ENCODE data around the gene BRI3.
"Not testable (repeated sequence)": the region's sequence is repeated elsewhere in the genome, so short reads cannot be mapped to it uniquely, and the experiment has no call there.

The BRI3 gene

GRCh38 chr7:98309566-98309965 lies 28.1 kb downstream of the BRI3 start:
- Histone ChIP-seq H3K27ac (ENCODE audit: low read depth, low read length) (no peak overlapping the region), H3K36me3 (ENCODE audit: control insufficient read depth in 1 of 2, insufficient read depth in 2 of 2, low read length in 2 of 2) (peaks cover 17 to 56% of the 10 kb centered on the region in 2 donors), H3K9me3 (ENCODE audit: control insufficient read depth in 1 of 2, low read length in 2 of 2) (no peaks in the 10 kb centered on the region), H3K4me1 (ENCODE audit: control insufficient read depth in 1 of 2, insufficient read depth in 2 of 2, low read length in 2 of 2) (no peaks in the 10 kb centered on the region), H3K9ac (ENCODE audit: low read depth in 1 of 2, low read length in 2 of 2) (no peak overlapping the region), H3K4me3 (ENCODE audit: low read depth in 1 of 2, low read length in 2 of 2) (no peak overlapping the region), H3K27me3 (ENCODE audit: control insufficient read depth in 1 of 2, insufficient read depth in 2 of 2, low read length in 2 of 2) (no peaks in the 10 kb centered on the region)

- no peak overlapping the region for H3K4me3 ChIP-seq (ENCODE audit: low read depth in 1 of 2, low read length in 2 of 2)
- no peaks in the 10 kb centered on the region for H3K4me1 ChIP-seq (ENCODE audit: control insufficient read depth in 1 of 2, insufficient read depth in 2 of 2, low read length in 2 of 2)
- H3K36me3 ChIP-seq (ENCODE audit: control insufficient read depth in 1 of 2, insufficient read depth in 2 of 2, low read length in 2 of 2) = peaks cover 17 to 63% of the 10 kb centered on the region in 2 donors
These were observed 30.7 kb downstream of the BRI3 start for GRCh38 chr7:98312201-98312600.

GRCh38 chr7:98314469-98314868 lies 33.0 kb downstream of the BRI3 start:
- H3K36me3 ChIP-seq (ENCODE audit: control insufficient read depth in 1 of 2, insufficient read depth in 2 of 2, low read length in 2 of 2) = peaks cover 5 to 55% of the 10 kb centered on the region in 2 donors
- no peaks in the 10 kb centered on the region for H3K27me3 ChIP-seq (ENCODE audit: control insufficient read depth in 1 of 2, insufficient read depth in 2 of 2, low read length in 2 of 2)
- no peaks in the 10 kb centered on the region for H3K9me3 ChIP-seq (ENCODE audit: control insufficient read depth in 1 of 2, low read length in 2 of 2)
- H3K4me3 ChIP-seq (ENCODE audit: low read depth in 1 of 2, low read length in 2 of 2) = no peak overlapping the region
- no peak overlapping the region for H3K27ac ChIP-seq (ENCODE audit: low read depth, low read length)
- H3K4me1 ChIP-seq (ENCODE audit: control insufficient read depth in 1 of 2, insufficient read depth in 2 of 2, low read length in 2 of 2) = no peaks in the 10 kb centered on the region
- H3K9ac ChIP-seq (ENCODE audit: low read depth in 1 of 2, low read length in 2 of 2) = no peak overlapping the region

More at GRCh38 chr7:98312201-98312600, 30.7 kb downstream of the BRI3 start:
- no peak overlapping the region for H3K27ac ChIP-seq (ENCODE audit: low read depth, low read length)
- no peaks in the 10 kb centered on the region for H3K27me3 ChIP-seq (ENCODE audit: control insufficient read depth in 1 of 2, insufficient read depth in 2 of 2, low read length in 2 of 2)
- H3K9me3 ChIP-seq (ENCODE audit: control insufficient read depth in 1 of 2, low read length in 2 of 2) = no peaks in the 10 kb centered on the region
- H3K9ac ChIP-seq (ENCODE audit: low read depth in 1 of 2, low read length in 2 of 2) = no peak overlapping the region

- Histone ChIP-seq H3K4me3 (ENCODE audit: low read depth in 1 of 2, low read length in 2 of 2) (no peak overlapping the region), H3K4me1 (ENCODE audit: control insufficient read depth in 1 of 2, insufficient read depth in 2 of 2, low read length in 2 of 2) (no peaks in the 10 kb centered on the region), H3K9ac (ENCODE audit: low read depth in 1 of 2, low read length in 2 of 2) (no peak overlapping the region), H3K36me3 (ENCODE audit: control insufficient read depth in 1 of 2, insufficient read depth in 2 of 2, low read length in 2 of 2) (peaks cover 5 to 53% of the 10 kb centered on the region in 2 donors), H3K27ac (ENCODE audit: low read depth, low read length) (no peak overlapping the region), H3K27me3 (ENCODE audit: control insufficient read depth in 1 of 2, insufficient read depth in 2 of 2, low read length in 2 of 2) (no peaks in the 10 kb centered on the region), H3K9me3 (ENCODE audit: control insufficient read depth in 1 of 2, low read length in 2 of 2) (no peaks in the 10 kb centered on the region)
These were observed 34.0 kb downstream of the BRI3 start for GRCh38 chr7:98315318-98315993.

GRCh38 chr7:98315994-98316527 lies 34.6 kb downstream of the BRI3 start:
- H3K4me3 ChIP-seq (ENCODE audit: low read depth in 1 of 2, low read length in 2 of 2); H3K4me1 ChIP-seq (ENCODE audit: control insufficient read depth in 1 of 2, insufficient read depth in 2 of 2, low read length in 2 of 2); H3K27ac ChIP-seq (ENCODE audit: low read depth, low read length); H3K9me3 ChIP-seq (ENCODE audit: control insufficient read depth in 1 of 2, low read length in 2 of 2); H3K9ac ChIP-seq (ENCODE audit: low read depth in 1 of 2, low read length in 2 of 2); H3K27me3 ChIP-seq (ENCODE audit: control insufficient read depth in 1 of 2, insufficient read depth in 2 of 2, low read length in 2 of 2): not testable (repeated sequence)
- peaks cover 5 to 50% of the 10 kb centered on the region in 2 donors for H3K36me3 ChIP-seq (ENCODE audit: control insufficient read depth in 1 of 2, insufficient read depth in 2 of 2, low read length in 2 of 2)

- Histone ChIP-seq H3K4me1 (ENCODE audit: control insufficient read depth in 1 of 2, insufficient read depth in 2 of 2, low read length in 2 of 2) (peaks cover 4 to 10% of the 10 kb centered on the region in 2 donors), H3K9me3 (ENCODE audit: control insufficient read depth in 1 of 2, low read length in 2 of 2) (no peaks in the 10 kb centered on the region), H3K4me3 (ENCODE audit: low read depth in 1 of 2, low read length in 2 of 2) (no peak overlapping the region), H3K27me3 (ENCODE audit: control insufficient read depth in 1 of 2, insufficient read depth in 2 of 2, low read length in 2 of 2) (no peaks in the 10 kb centered on the region), H3K36me3 (ENCODE audit: control insufficient read depth in 1 of 2, insufficient read depth in 2 of 2, low read length in 2 of 2) (peaks cover 5 to 42% of the 10 kb centered on the region in 2 donors), H3K9ac (ENCODE audit: low read depth in 1 of 2, low read length in 2 of 2) (no peak overlapping the region), H3K27ac (ENCODE audit: low read depth, low read length) (no peak overlapping the region)
These were observed 36.0 kb downstream of the BRI3 start for GRCh38 chr7:98317366-98318040.

GRCh38 chr7:98319176-98319575 lies 37.7 kb downstream of the BRI3 start:
- Histone ChIP-seq H3K27me3 (ENCODE audit: control insufficient read depth in 1 of 2, insufficient read depth in 2 of 2, low read length in 2 of 2) (no peaks in the 10 kb centered on the region), H3K9ac (ENCODE audit: low read depth in 1 of 2, low read length in 2 of 2) (no peak overlapping the region), H3K27ac (ENCODE audit: low read depth, low read length) (no peak overlapping the region), H3K9me3 (ENCODE audit: control insufficient read depth in 1 of 2, low read length in 2 of 2) (no peaks in the 10 kb centered on the region), H3K36me3 (ENCODE audit: control insufficient read depth in 1 of 2, insufficient read depth in 2 of 2, low read length in 2 of 2) (peaks cover 4 to 35% of the 10 kb centered on the region in 2 donors), H3K4me1 (ENCODE audit: control insufficient read depth in 1 of 2, insufficient read depth in 2 of 2, low read length in 2 of 2) (peaks cover 4 to 10% of the 10 kb centered on the region in 2 donors), H3K4me3 (ENCODE audit: low read depth in 1 of 2, low read length in 2 of 2) (no peak overlapping the region)

GRCh38 chr7:98321301-98321700 lies 39.8 kb downstream of the BRI3 start:
- Histone ChIP-seq H3K36me3 (ENCODE audit: control insufficient read depth in 1 of 2, insufficient read depth in 2 of 2, low read length in 2 of 2) (peaks cover 0 to 20% of the 10 kb centered on the region in 2 donors), H3K4me1 (ENCODE audit: control insufficient read depth in 1 of 2, insufficient read depth in 2 of 2, low read length in 2 of 2) (peaks cover 4 to 10% of the 10 kb centered on the region in 2 donors), H3K9ac (ENCODE audit: low read depth in 1 of 2, low read length in 2 of 2) (no peak overlapping the region), H3K9me3 (ENCODE audit: control insufficient read depth in 1 of 2, low read length in 2 of 2) (no peaks in the 10 kb centered on the region), H3K4me3 (ENCODE audit: low read depth in 1 of 2, low read length in 2 of 2) (no peak overlapping the region), H3K27ac (ENCODE audit: low read depth, low read length) (no peak overlapping the region), H3K27me3 (ENCODE audit: control insufficient read depth in 1 of 2, insufficient read depth in 2 of 2, low read length in 2 of 2) (no peaks in the 10 kb centered on the region)

GRCh38 chr7:98322331-98323270 lies 41.1 kb downstream of the BRI3 start:
- H3K9ac ChIP-seq (ENCODE audit: low read depth in 1 of 2, low read length in 2 of 2) = no peak overlapping the region
- H3K4me1 ChIP-seq (ENCODE audit: control insufficient read depth in 1 of 2, insufficient read depth in 2 of 2, low read length in 2 of 2) = peaks cover 4 to 10% of the 10 kb centered on the region in 2 donors
- no peak overlapping the region for H3K4me3 ChIP-seq (ENCODE audit: low read depth in 1 of 2, low read length in 2 of 2)
- H3K27me3 ChIP-seq (ENCODE audit: control insufficient read depth in 1 of 2, insufficient read depth in 2 of 2, low read length in 2 of 2) = no peaks in the 10 kb centered on the region
- no peaks in the 10 kb centered on the region for H3K9me3 ChIP-seq (ENCODE audit: control insufficient read depth in 1 of 2, low read length in 2 of 2)
- H3K27ac ChIP-seq (ENCODE audit: low read depth, low read length) = no peak overlapping the region
- H3K36me3 ChIP-seq (ENCODE audit: control insufficient read depth in 1 of 2, insufficient read depth in 2 of 2, low read length in 2 of 2) = peaks cover 0 to 13% of the 10 kb centered on the region in 2 donors
